GM10248 (cell line): ENCODE data around the gene CC2D1B.

Experiments
- CTCF ChIA-PET: fragments of 300-600 bp; sonication (Branson Sonifier 250); formaldehyde crosslinking; extraction: SDS; loops from one replicate; lab custom pipeline; 2021; ENCODE audit warnings: antibody characterized with exemption; lab: Yijun Ruan, JAX
- POLR2A ChIA-PET: fragments of 350-650 bp; sonication (Branson Sonifier 250); formaldehyde crosslinking; extraction: SDS; loops from one replicate; lab custom pipeline; 2020; ENCODE audit warnings: antibody characterized with exemption; lab: Yijun Ruan, JAX
- DNase-seq: peaks from one replicate; pipeline ENCODE4 v3.0.0; 2012; ENCODE audit errors: extremely low spot score
- TF ChIP-seq, protein P1 (sequence below): IDR thresholded peaks from 2 replicates; pipeline ENCODE4 v1.5.1; 2012; ENCODE audit warnings: mild to moderate bottlenecking, low read depth; ENCODE audit errors: extremely low read depth, missing control alignments, control extremely low read depth

Gene CC2D1B

DNA sequence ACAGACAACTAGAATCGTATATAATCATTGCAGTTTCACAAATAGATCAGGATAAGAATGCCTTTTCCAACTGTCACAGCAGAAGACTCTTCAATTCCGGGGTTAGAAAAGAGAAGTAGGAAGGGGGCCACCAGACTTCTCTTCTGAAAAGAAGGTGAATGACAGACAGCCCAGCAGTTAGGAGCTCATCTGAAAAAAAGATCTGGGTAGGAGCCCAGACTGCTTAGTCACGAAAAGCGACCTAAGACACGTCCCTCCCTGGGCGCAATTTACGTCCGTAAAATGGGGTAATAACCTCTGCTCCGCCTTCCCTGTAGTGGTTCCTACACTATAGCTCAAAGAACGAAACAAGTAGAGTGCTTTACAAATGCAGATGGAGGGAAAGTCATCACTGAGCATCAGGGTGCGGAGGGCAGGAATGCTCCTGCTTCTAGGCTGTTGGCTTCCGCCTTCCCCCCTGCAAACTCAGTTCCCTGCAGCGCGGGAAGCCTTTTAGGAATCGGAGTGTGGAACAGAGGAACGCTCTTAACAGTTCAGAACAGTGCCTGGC, 37.6 kb upstream of the CC2D1B start:
- DNase-seq = peak; percentile 64
- TF ChIP-seq, protein P1, sequence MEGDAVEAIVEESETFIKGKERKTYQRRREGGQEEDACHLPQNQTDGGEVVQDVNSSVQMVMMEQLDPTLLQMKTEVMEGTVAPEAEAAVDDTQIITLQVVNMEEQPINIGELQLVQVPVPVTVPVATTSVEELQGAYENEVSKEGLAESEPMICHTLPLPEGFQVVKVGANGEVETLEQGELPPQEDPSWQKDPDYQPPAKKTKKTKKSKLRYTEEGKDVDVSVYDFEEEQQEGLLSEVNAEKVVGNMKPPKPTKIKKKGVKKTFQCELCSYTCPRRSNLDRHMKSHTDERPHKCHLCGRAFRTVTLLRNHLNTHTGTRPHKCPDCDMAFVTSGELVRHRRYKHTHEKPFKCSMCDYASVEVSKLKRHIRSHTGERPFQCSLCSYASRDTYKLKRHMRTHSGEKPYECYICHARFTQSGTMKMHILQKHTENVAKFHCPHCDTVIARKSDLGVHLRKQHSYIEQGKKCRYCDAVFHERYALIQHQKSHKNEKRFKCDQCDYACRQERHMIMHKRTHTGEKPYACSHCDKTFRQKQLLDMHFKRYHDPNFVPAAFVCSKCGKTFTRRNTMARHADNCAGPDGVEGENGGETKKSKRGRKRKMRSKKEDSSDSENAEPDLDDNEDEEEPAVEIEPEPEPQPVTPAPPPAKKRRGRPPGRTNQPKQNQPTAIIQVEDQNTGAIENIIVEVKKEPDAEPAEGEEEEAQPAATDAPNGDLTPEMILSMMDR = no peak
- POLR2A ChIA-PET = interaction anchor here (1.1 to 1.2 kb wide), 2 partner anchors 10 to 149 kb away, joined by 3 to 7 read pairs; partner anchors contain the start of gene TUT4
- CTCF ChIA-PET = interaction anchor here (0.8 to 3.9 kb wide), 9 partner anchors 8 to 319 kb away, joined by 3 to 20 read pairs (median 4); no protein-coding TSS in a partner anchor

DNA sequence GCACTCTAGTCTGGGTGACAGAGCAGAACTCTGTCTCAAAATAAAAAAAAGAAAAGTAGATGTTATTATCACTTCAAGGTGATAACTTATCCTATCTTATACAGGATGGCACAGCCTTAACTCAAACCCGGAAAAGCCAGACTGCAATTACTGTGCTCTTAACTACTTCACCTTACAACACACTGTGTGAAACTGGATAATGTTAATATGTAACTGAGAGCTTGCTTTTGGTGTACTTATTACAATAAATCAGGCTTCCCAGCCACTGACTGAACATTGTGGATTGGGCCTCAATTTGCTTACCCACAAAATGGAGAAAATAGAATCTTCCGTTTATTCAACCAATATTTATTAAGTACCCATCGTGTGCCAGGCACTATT, 36.8 kb upstream of the CC2D1B start:
- ChIA-PET POLR2A (no interaction called here), CTCF (interaction anchor here (3.3 kb wide), 1 partner anchor 12 kb away, joined by 19 read pairs; no protein-coding TSS in a partner anchor)
- no peak for DNase-seq
- TF ChIP-seq, protein P1 = no peak

GRCh38 chr1:52400131-52400530, 34.1 kb upstream of the CC2D1B start:
- TF ChIP-seq, protein P1 = no peak
- POLR2A ChIA-PET = no interaction called here
- CTCF ChIA-PET = interaction anchor here (1.8 kb wide), 1 partner anchor 8 kb away, joined by 4 read pairs; no protein-coding TSS in a partner anchor
- no peak for DNase-seq

DNA sequence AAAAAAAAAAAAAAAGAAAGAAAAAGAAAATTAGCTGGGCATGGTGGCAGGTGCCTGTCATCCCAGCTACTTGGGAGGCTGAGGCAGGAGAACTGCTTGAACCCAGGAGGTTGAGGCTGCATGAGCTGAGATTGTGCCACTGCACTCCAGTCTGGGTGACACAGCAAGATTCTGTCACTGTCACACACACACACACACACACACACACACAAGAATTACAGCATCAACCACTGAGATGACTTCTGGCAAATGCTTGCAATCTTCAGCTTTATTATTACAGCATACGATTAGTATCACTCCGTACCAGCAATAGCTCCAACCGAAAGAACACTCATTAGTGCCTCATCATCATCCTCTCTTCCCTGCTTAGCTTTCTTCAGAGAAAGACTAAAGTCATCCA, 33.6 kb upstream of the CC2D1B start:
- ChIA-PET CTCF (interaction anchor here (1.8 kb wide), 1 partner anchor 9 kb away, joined by 4 read pairs; no protein-coding TSS in a partner anchor), POLR2A (no interaction called here)
- TF ChIP-seq, protein P1 = no peak
- no peak for DNase-seq

DNA sequence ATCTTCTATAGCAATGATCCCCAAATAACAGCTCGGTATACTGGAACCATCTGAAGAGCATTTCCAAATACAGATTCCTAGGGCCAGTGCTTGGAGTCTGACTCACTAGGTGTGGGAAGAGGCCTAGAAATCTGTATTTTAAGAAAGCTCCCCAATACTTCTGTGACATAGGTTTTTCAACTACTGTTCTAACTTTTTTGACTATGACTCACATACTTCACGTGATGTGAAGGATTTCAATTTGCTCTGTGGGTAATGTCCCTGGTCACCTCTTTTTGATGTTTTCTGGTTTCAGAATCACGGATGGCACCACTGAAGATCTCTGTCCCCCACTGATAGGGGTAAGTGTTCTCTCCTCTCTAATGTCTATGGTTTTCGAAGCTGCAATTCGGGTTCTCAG, 27.2 kb upstream of the CC2D1B start:
- CTCF ChIA-PET = interaction anchor here (0.7 to 1.7 kb wide), 3 partner anchors 8 to 19 kb away, joined by 3 to 7 read pairs (median 3); partner anchors contain the start of genes ORC1 and PRPF38A
- POLR2A ChIA-PET = no interaction called here

DNA sequence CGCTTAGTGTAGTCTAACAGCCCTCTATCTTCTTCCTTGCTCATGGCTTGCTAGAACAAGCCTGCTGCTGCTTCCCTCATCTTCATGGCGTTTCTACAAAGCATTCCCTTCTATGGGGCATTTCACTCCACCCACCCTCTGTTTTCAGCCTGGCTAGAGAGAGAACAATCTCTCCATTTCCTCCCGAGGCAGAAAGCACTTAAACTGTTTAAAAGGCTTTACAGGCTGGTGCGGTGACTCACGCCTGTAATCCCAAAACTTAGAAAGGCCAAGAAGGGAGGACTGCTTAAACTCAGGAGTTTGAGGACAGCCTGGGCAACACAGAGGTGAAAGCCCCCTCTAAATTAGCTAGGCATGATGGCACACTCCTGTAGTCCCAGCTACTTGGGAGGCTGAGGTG, 20.5 kb upstream of the CC2D1B start:
- ChIA-PET CTCF (no interaction called here), POLR2A (no interaction called here)

More for the DNA sequence above, 27.2 kb upstream of the CC2D1B start:
- no peak for DNase-seq
- TF ChIP-seq, protein P1 = no peak

More for the DNA sequence above, 20.5 kb upstream of the CC2D1B start:
- DNase-seq = no peak
- TF ChIP-seq, protein P1 = no peak
